Liver (tissue), 9 donors: ENCODE results near the gene P2RY6. TPM values are rescaled to one million over a fixed set of nuclear protein-coding genes. Genes with fewer than 3 reads are reported as not detected.

Source experiments
- DNase-seq: peaks from one replicate; pipeline ENCODE4 v3.0.0-alpha.2; 2017; ENCODE audit warnings: low spot score
- H3K27ac ChIP-seq, 2 donors: one replicate each; pipeline ENCODE4 v1.7.0; 2013; ENCODE audit warnings: inconsistent platforms in 2 of 2, low read length in 2 of 2, control low read depth in 1 of 2, low read depth in 1 of 2, mild to moderate bottlenecking in 1 of 2
- H3K27me3 ChIP-seq, 4 donors: one replicate each; pipeline versions ENCODE4 v1.6.1 to v1.7.0; 2013; ENCODE audit warnings: low read length in 3 of 4, inconsistent platforms in 1 of 4, mild to moderate bottlenecking in 1 of 4, moderate library complexity in 1 of 4; ENCODE audit not compliant: control insufficient read depth in 4 of 4, insufficient read depth in 4 of 4
- H3K36me3 ChIP-seq, 4 donors: one replicate each; pipeline versions ENCODE4 v1.6.1 to v1.7.0; 2013; ENCODE audit warnings: low read length in 3 of 4, mild to moderate bottlenecking in 3 of 4, low read depth in 1 of 4, moderate library complexity in 1 of 4; ENCODE audit not compliant: control insufficient read depth in 4 of 4, insufficient read depth in 3 of 4
- H3K4me1 ChIP-seq, 4 donors: one replicate each; pipeline versions ENCODE4 v1.6.1 to v1.7.0; 2013; ENCODE audit warnings: low read length in 3 of 4, mild to moderate bottlenecking in 3 of 4, moderate library complexity in 1 of 4; ENCODE audit not compliant: control insufficient read depth in 4 of 4, insufficient read depth in 4 of 4
- H3K4me3 ChIP-seq, 3 donors: one replicate each; pipeline versions ENCODE4 v1.6.1 to v1.7.0; 2013; ENCODE audit warnings: low read length in 3 of 3, control low read depth in 1 of 3, low read depth in 1 of 3, mild to moderate bottlenecking in 1 of 3
- H3K9ac ChIP-seq, 2 donors: one replicate each; pipeline ENCODE4 v1.7.0; 2013; ENCODE audit warnings: low read length in 2 of 2, mild to moderate bottlenecking in 2 of 2, moderate library complexity in 2 of 2, control low read depth in 1 of 2, low read depth in 1 of 2
- H3K9me3 ChIP-seq, 4 donors: one replicate each; pipeline versions ENCODE4 v1.6.1 to v1.7.0; 2013; ENCODE audit warnings: low read length in 3 of 4; ENCODE audit not compliant: control insufficient read depth in 4 of 4
- EGR1 ChIP-seq, 2 donors: IDR thresholded peaks; 2 replicates each; pipeline ENCODE4 v1.6.1; 2016 to 2018; ENCODE audit warnings: antibody characterized with exemption in 2 of 2, low read depth in 2 of 2
- FOXA1 ChIP-seq: IDR thresholded peaks from 2 replicates; pipeline ENCODE4 v1.6.1; 2016; ENCODE audit warnings: antibody characterized with exemption
- FOXA2 ChIP-seq: IDR thresholded peaks from 2 replicates; pipeline ENCODE4 v1.6.1; 2016; ENCODE audit warnings: antibody characterized with exemption
- GABPA ChIP-seq, 2 donors: IDR thresholded peaks in 1 of 2; conservative IDR thresholded peaks in 1 of 2; 2 replicates each; pipeline ENCODE4 v1.6.1; 2016; ENCODE audit warnings: antibody characterized with exemption in 2 of 2, mild to moderate bottlenecking in 1 of 2, moderate library complexity in 1 of 2
- HNF4A ChIP-seq, 2 donors: conservative IDR thresholded peaks; 2 replicates each; pipeline ENCODE4 v1.6.1; 2016; ENCODE audit warnings: antibody characterized with exemption in 2 of 2, mild to moderate bottlenecking in 2 of 2
- HNF4G ChIP-seq: IDR thresholded peaks from 2 replicates; pipeline ENCODE4 v1.6.1; 2016; ENCODE audit warnings: antibody characterized with exemption
- JUND ChIP-seq, 2 donors: IDR thresholded peaks; 2 replicates each; pipeline ENCODE4 v1.6.1; 2016; ENCODE audit warnings: antibody characterized with exemption in 2 of 2
- NR2F2 ChIP-seq: IDR thresholded peaks from 2 replicates; pipeline ENCODE4 v1.6.1; 2016; ENCODE audit warnings: antibody characterized with exemption
- RAD21 ChIP-seq, 2 donors: IDR thresholded peaks; 2 replicates each; pipeline ENCODE4 v1.6.1; 2016; ENCODE audit warnings: antibody characterized with exemption in 2 of 2, mild to moderate bottlenecking in 2 of 2
- RXRA ChIP-seq, 2 donors: IDR thresholded peaks; 2 replicates each; pipeline ENCODE4 v1.6.1; 2017 to 2018; ENCODE audit warnings: antibody characterized with exemption in 2 of 2, mild to moderate bottlenecking in 1 of 2
- TAF1 ChIP-seq: conservative IDR thresholded peaks from 2 replicates; pipeline ENCODE4 v1.6.1; 2016; ENCODE audit warnings: antibody characterized with exemption, mild to moderate bottlenecking
- WGBS: extraction: QIAGEN DNeasy Blood & Tissue Kit; methylation state at CpG from one replicate; pipeline ENCODE4 v1.1.7; 2013; 5-methylcytosine and 5-hydroxymethylcytosine counted together
- polyA plus RNA-seq, 2 donors: library from polyadenylated mRNA; stranded (reverse) in 1 of 2; unstranded in 1 of 2; fragments of 200-250 nt in 1 of 2; fragments of >200 nt in 1 of 2; fragmentation: Nextera tagmentation in 1 of 2; extraction: Ambion mirVana in 1 of 2; gene quantifications; one replicate each; pipeline versions ENCODE4 v1.2.1 to v1.2.3, GENCODE V29; 2013 to 2015
- total RNA-seq, 2 donors: library from RNA; depleted of rRNA; stranded (reverse); fragments of >200 nt; gene quantifications; one replicate each; pipeline ENCODE4 v1.2.3, GENCODE V29; 2014
- TF ChIP-seq, protein P1 (sequence below): IDR thresholded peaks from 2 replicates; pipeline ENCODE4 v1.6.1; 2016; ENCODE audit warnings: antibody characterized with exemption
- TF ChIP-seq, protein P2 (sequence below): IDR thresholded peaks from 2 replicates; pipeline ENCODE4 v1.6.1; 2016; ENCODE audit warnings: antibody characterized with exemption, mild to moderate bottlenecking
- TF ChIP-seq, protein P3 (sequence below): IDR thresholded peaks from 2 replicates; pipeline ENCODE4 v1.6.1; 2016; ENCODE audit warnings: antibody characterized with exemption
- TF ChIP-seq, protein P4 (sequence below): IDR thresholded peaks from 2 replicates; pipeline ENCODE4 v1.6.1; 2016; ENCODE audit warnings: antibody characterized with exemption
- TF ChIP-seq, protein P5 (sequence below): fragments of 150-350 bp; IDR thresholded peaks from 2 replicates; pipeline ENCODE4 v1.5.1; 2017; ENCODE audit warnings: improper control_type of control experiment, low read depth, low read length; ENCODE audit not compliant: missing input control
- donor health status: healthy.
- donor health status: healthy.
- donor health status: healthy.
- donor health status: healthy.
- donor health status: healthy.

The P2RY6 gene
- total and polyA plus RNA-seq, 4 donors: 0.21 to 1.3 (median 0.78) TPM

DNA sequence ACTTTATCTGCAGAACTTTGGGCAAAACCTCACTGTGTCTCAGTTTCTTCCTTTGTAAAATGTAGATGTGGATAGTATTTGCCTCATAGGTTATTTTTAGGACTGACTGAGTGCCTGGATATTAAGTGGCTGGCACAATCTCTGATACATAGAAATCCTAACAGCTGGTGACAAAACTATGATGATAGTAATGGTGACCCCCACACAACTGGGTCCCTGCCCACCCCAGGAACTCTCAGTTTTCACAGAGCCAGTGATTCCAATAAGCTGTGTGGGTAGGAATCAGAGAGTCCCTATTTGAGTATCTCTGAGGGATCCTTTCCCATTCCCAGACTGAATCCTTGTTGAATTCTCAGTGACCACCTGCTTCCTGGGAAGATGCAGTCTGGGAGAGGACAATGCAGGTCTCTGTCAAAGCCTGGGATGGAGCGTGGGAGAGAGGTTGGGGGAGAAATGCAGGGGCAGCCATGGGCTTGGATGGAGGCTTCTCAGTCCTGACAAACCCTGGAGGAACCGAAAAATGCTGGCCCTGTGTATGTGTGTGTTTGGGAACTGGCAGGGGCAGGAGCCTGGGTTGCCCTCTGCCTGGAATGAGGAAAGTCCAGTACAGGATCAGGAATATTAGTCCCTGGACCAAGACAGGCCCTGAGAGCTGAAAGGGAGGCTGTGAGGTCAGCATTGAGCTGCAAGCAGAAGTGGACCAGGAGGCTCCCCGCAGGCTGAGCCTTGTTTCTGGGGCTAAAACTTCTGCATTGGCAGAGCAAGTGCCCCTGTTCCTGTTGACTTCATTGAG is 6.1 kb upstream of the P2RY6 start:
- Histone ChIP-seq H3K9me3 (no peaks in the 10 kb centered on the region), H3K36me3 (no peaks in the 10 kb centered on the region), H3K27me3 (peaks cover 0 to 8% (median 7%) of the 10 kb centered on the region in 4 donors), H3K9ac (no peak overlapping the region), H3K27ac (no peak overlapping the region), H3K4me3 (no peak overlapping the region), H3K4me1 (peaks cover 0 to 3% (median 0%) of the 10 kb centered on the region in 4 donors)
- DNase-seq: no peak
- TF ChIP-seq TAF1: no peak
- TF ChIP-seq HNF4A (conservative IDR thresholded peaks at IDR 0.05): no peak
- TF ChIP-seq, protein P1, sequence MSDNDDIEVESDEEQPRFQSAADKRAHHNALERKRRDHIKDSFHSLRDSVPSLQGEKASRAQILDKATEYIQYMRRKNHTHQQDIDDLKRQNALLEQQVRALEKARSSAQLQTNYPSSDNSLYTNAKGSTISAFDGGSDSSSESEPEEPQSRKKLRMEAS: no peak
- TF ChIP-seq, protein P2, sequence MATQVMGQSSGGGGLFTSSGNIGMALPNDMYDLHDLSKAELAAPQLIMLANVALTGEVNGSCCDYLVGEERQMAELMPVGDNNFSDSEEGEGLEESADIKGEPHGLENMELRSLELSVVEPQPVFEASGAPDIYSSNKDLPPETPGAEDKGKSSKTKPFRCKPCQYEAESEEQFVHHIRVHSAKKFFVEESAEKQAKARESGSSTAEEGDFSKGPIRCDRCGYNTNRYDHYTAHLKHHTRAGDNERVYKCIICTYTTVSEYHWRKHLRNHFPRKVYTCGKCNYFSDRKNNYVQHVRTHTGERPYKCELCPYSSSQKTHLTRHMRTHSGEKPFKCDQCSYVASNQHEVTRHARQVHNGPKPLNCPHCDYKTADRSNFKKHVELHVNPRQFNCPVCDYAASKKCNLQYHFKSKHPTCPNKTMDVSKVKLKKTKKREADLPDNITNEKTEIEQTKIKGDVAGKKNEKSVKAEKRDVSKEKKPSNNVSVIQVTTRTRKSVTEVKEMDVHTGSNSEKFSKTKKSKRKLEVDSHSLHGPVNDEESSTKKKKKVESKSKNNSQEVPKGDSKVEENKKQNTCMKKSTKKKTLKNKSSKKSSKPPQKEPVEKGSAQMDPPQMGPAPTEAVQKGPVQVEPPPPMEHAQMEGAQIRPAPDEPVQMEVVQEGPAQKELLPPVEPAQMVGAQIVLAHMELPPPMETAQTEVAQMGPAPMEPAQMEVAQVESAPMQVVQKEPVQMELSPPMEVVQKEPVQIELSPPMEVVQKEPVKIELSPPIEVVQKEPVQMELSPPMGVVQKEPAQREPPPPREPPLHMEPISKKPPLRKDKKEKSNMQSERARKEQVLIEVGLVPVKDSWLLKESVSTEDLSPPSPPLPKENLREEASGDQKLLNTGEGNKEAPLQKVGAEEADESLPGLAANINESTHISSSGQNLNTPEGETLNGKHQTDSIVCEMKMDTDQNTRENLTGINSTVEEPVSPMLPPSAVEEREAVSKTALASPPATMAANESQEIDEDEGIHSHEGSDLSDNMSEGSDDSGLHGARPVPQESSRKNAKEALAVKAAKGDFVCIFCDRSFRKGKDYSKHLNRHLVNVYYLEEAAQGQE: no peak
- TF ChIP-seq RAD21 (IDR thresholded peaks at IDR 0.05): no peak
- TF ChIP-seq GABPA (IDR thresholded peaks at IDR 0.05 in 1 of 2, conservative IDR thresholded peaks at IDR 0.05 in 1 of 2): no peak
- TF ChIP-seq, protein P3, sequence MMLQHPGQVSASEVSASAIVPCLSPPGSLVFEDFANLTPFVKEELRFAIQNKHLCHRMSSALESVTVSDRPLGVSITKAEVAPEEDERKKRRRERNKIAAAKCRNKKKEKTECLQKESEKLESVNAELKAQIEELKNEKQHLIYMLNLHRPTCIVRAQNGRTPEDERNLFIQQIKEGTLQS: no peak
- no peak for TF ChIP-seq NR2F2
- TF ChIP-seq JUND (IDR thresholded peaks at IDR 0.05): no peak
- TF ChIP-seq FOXA1: no peak
- TF ChIP-seq FOXA2: no peak
- TF ChIP-seq, protein P4, sequence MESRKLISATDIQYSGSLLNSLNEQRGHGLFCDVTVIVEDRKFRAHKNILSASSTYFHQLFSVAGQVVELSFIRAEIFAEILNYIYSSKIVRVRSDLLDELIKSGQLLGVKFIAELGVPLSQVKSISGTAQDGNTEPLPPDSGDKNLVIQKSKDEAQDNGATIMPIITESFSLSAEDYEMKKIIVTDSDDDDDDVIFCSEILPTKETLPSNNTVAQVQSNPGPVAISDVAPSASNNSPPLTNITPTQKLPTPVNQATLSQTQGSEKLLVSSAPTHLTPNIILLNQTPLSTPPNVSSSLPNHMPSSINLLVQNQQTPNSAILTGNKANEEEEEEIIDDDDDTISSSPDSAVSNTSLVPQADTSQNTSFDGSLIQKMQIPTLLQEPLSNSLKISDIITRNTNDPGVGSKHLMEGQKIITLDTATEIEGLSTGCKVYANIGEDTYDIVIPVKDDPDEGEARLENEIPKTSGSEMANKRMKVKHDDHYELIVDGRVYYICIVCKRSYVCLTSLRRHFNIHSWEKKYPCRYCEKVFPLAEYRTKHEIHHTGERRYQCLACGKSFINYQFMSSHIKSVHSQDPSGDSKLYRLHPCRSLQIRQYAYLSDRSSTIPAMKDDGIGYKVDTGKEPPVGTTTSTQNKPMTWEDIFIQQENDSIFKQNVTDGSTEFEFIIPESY: no peak
- TF ChIP-seq, protein P5, sequence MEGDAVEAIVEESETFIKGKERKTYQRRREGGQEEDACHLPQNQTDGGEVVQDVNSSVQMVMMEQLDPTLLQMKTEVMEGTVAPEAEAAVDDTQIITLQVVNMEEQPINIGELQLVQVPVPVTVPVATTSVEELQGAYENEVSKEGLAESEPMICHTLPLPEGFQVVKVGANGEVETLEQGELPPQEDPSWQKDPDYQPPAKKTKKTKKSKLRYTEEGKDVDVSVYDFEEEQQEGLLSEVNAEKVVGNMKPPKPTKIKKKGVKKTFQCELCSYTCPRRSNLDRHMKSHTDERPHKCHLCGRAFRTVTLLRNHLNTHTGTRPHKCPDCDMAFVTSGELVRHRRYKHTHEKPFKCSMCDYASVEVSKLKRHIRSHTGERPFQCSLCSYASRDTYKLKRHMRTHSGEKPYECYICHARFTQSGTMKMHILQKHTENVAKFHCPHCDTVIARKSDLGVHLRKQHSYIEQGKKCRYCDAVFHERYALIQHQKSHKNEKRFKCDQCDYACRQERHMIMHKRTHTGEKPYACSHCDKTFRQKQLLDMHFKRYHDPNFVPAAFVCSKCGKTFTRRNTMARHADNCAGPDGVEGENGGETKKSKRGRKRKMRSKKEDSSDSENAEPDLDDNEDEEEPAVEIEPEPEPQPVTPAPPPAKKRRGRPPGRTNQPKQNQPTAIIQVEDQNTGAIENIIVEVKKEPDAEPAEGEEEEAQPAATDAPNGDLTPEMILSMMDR: no peak
- TF ChIP-seq HNF4G: no peak
- no peak for TF ChIP-seq EGR1 (IDR thresholded peaks at IDR 0.05; ENCODE audit: low read depth in 2 of 2)
- no peak for TF ChIP-seq RXRA (IDR thresholded peaks at IDR 0.05)
- WGBS: 85% methylated on average over 3 of the region's 3 CpGs
